Psoas muscle (tissue), 8 donors: ENCODE data around the gene SLC9A4. TPM values are rescaled to one million over a fixed set of nuclear protein-coding genes. Genes with fewer than 3 reads are reported as not detected.

Experiments
- ATAC-seq, 4 donors: fragments of 200-7000 bp; cut with Tn5 transposase; one replicate each; pipeline ENCODE4 v1.9.1; 2020; ENCODE audit warnings: moderate library complexity in 3 of 4, mild to moderate bottlenecking in 2 of 4
- DNase-seq, 2 donors: peaks; one replicate each; pipeline ENCODE4 v3.0.0-alpha.2; 2020
- H3K27ac ChIP-seq: fragments of 200-600 bp; one replicate; pipeline ENCODE4 v1.8.0; 2022
- H3K27me3 ChIP-seq, 3 donors: fragments of 200-600 bp in 1 of 3; one replicate each; pipeline versions ENCODE4 v1.6.1 to v1.8.0; 2013 to 2022; ENCODE audit warnings: low read length in 2 of 3, mild to moderate bottlenecking in 2 of 3, moderate library complexity in 1 of 3; ENCODE audit not compliant: insufficient read depth in 3 of 3
- H3K36me3 ChIP-seq, 2 donors: fragments of 200-600 bp in 1 of 2; one replicate each; pipeline versions ENCODE4 v1.6.1 to v1.8.0; 2013 to 2022; ENCODE audit warnings: low read depth in 1 of 2, mild to moderate bottlenecking in 1 of 2, moderate library complexity in 1 of 2; ENCODE audit not compliant: insufficient read depth in 1 of 2
- H3K4me1 ChIP-seq: fragments of 200-600 bp; one replicate; pipeline ENCODE4 v1.8.0; 2022
- H3K4me3 ChIP-seq: fragments of 200-600 bp; one replicate; pipeline ENCODE4 v1.8.0; 2022; ENCODE audit warnings: mild to moderate bottlenecking
- H3K9me3 ChIP-seq: fragments of 200-600 bp; one replicate; pipeline ENCODE4 v1.8.0; 2022
- CTCF ChIP-seq: fragments of 200-600 bp; IDR thresholded peaks from one replicate; pipeline ENCODE4 v1.8.0; 2022; ENCODE audit warnings: antibody characterized with exemption
- WGBS, 3 donors: extraction: QIAGEN DNeasy Blood & Tissue Kit; methylation state at CpG; one replicate each; pipeline versions ENCODE4 v1.1.6 to v1.1.7; 2013; 5-methylcytosine and 5-hydroxymethylcytosine counted together
- intact Hi-C, 2 donors: fragments of 100-400 bp; cut with DNase I; formaldehyde crosslinking; loops; one replicate each; pipeline versions ENCODE4 v1.11.0 to v1.14.2; 2022
- polyA plus RNA-seq, 3 donors: library from polyadenylated mRNA; stranded (reverse); fragments of 200-250 nt; gene quantifications; one replicate each; pipeline ENCODE4 v1.2.3, GENCODE V29; 2013
- total RNA-seq, 4 donors: library from RNA; stranded (reverse); fragmentation: NEBNext Ultra II Directional in 2 of 4; extraction: Animal tissue kit (Norgen Biotek cat#: 25700) in 2 of 4; gene quantifications; one replicate each; pipeline versions ENCODE4 v1.2.1 to v1.2.4, GENCODE V29; 2021 to 2023
- donor health status: healthy with polysubstance abuse.
- donor health status: DM: no; HTN: no; CAD: no; lungs with moderate emphysema.
- donor health status: Bipolar disorder and iron deficiency.
- donor health status: healthy.
- donor health status: DM: yes; HTN: yes; CAD: no.
- donor health status: DM: no; HTN: no; CAD: no.
- donor health status: DM: no; HTN: no; CAD: no.
- donor health status: DM: yes; HTN: yes; CAD: no.

The SLC9A4 gene
- total and polyA plus RNA-seq, 7 donors, result 0.08 TPM; not detected in 6

- intact Hi-C loops, result no loop called here
- 83 to 89% (median 86%) methylated on average over 4 of the region's 4 CpGs for WGBS, 3 donors
Measured at GRCh38 chr2:102512161-102512560, 39.1 kb downstream of the SLC9A4 start.

GRCh38 chr2:102513355-102513939 lies 40.4 kb downstream of the SLC9A4 start:
- intact Hi-C loops, result no loop called here
- WGBS, 3 donors, result 94 to 96% (median 95%) methylated on average over 11 of the region's 11 CpGs
- Histone ChIP-seq H3K36me3 (no peaks in the 10 kb centered on the region), H3K27ac (no peak overlapping the region), H3K4me3 (no peak overlapping the region), H3K4me1 (no peaks in the 10 kb centered on the region), H3K9me3 (no peaks in the 10 kb centered on the region), H3K27me3 (peaks cover 0 to 2% (median 0%) of the 10 kb centered on the region in 3 donors)
- no peak for TF ChIP-seq CTCF
- no peak for DNase-seq
- ATAC-seq, result no peak

More at GRCh38 chr2:102512161-102512560, 39.1 kb downstream of the SLC9A4 start:
- Histone ChIP-seq H3K27me3 (peaks cover 0 to 2% (median 0%) of the 10 kb centered on the region in 3 donors), H3K36me3 (no peaks in the 10 kb centered on the region), H3K4me1 (no peaks in the 10 kb centered on the region), H3K9me3 (no peaks in the 10 kb centered on the region), H3K27ac (no peak overlapping the region), H3K4me3 (no peak overlapping the region)
- DNase-seq, result no peak
- ATAC-seq, result no peak
- no peak for TF ChIP-seq CTCF

GRCh38 chr2:102514061-102514785 lies 41.2 kb downstream of the SLC9A4 start:
- Histone ChIP-seq H3K27me3 (no peaks in the 10 kb centered on the region), H3K4me3 (no peak overlapping the region), H3K27ac (no peak overlapping the region), H3K4me1 (no peaks in the 10 kb centered on the region), H3K36me3 (no peaks in the 10 kb centered on the region), H3K9me3 (no peaks in the 10 kb centered on the region)
- no peak for TF ChIP-seq CTCF
- intact Hi-C loops, result no loop called here
- 70 to 82% (median 74%) methylated on average over 7 of the region's 7 CpGs for WGBS, 3 donors
- no peak for DNase-seq
- peak; percentile 73 to 79 (median 76) for ATAC-seq

GRCh38 chr2:102515851-102516250 lies 42.8 kb downstream of the SLC9A4 start:
- Histone ChIP-seq H3K4me1 (no peaks in the 10 kb centered on the region), H3K27ac (no peak overlapping the region), H3K36me3 (no peaks in the 10 kb centered on the region), H3K27me3 (no peaks in the 10 kb centered on the region), H3K9me3 (no peaks in the 10 kb centered on the region), H3K4me3 (no peak overlapping the region)
- DNase-seq (no peak), ATAC-seq (no peak)
- no peak for TF ChIP-seq CTCF
- intact Hi-C loops, result no loop called here
- 72 to 73% (median 73%) methylated on average over 5 of the region's 5 CpGs for WGBS, 3 donors
